Endothelial cell of hepatic sinusoid (primary cell): ENCODE measurements around the gene UPP2.

Source experiments
- in situ Hi-C: cut with HindIII; loops from 2 replicates; pipeline ENCODE4 v1.10.0; 2017; ENCODE audit warnings: low sequenced_read_pairs

Gene UPP2

DNA sequence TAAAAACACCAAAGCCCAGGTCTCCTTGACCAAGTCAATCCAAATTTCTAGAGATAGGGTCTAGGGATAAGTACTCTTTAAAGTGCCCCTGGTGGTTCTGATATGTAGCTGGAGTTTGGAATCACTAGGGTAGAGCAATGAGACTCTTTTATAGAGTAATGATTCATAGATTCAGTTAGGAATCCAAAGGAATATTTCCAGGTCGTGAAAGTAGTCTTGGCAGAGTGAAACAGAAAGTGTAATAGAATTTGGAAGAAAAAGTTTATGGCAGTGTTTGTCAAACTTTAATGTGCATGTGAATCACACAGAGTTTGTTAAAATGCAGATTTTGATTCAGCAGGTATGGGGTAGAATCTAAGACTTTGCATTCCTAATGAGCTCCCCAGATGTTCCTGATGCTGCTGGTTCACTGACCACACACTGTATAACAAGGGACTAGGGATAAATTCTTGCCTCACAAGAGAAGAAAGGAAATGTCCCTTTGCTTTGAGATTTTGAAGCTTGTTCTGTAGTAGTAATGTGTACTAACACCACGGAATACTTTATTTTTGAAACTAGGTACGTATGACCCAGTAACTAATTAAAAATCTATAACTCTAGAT lies 1.8 kb downstream of the UPP2 start:
- in situ Hi-C loops: no loop called here

DNA sequence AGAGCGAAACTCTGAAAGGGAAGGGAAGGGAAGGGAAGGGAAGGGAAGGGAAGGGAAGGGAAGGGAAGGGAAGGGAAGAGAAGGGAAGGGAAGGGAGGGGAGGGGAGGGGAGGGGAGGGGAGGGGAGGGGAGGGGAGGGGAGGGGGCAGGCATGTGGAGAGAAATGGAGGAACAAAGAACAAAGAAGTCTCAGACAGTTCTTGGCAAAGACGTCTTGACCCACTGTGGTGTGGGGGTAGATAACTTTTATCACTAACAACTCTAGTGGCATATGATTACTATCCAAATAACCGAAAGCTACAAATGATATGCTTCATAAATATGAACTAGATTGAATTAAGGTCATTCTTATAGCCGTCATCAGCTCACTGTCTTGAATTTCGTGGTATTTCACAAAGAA lies 3.2 kb downstream of the UPP2 start:
- in situ Hi-C loops: no loop called here

- in situ Hi-C loops: no loop called here
These were observed 11.3 kb downstream of the UPP2 start for GRCh38 chr2:158112992-158113391.

DNA sequence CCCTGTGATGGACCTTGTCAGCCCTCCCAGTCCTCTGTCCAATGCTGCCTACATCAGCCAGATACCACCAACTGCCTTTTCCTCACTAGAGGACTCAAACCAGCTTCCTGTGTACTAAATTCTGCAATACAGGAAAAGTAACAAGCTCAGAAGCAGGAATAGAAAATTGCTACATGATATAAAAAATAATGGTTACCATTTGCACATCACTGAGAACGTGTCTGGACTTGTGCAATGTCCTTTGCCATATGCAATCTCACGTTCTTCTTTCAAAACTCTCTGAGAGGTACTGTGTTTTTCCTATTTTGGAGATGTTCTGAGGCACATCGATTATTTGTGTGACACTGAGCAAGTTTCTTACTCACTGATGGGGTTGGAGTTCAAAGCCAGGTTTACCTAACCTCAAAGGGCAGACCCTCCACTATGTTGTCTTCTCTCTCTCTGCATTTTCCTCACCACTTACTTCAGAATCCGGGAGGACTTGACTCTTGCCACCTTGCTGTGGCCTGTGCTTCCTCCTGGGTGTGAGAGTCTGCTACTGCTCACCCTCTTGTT lies 12.1 kb downstream of the UPP2 start:
- in situ Hi-C loops: no loop called here

GRCh38 chr2:158114516-158114915 lies 12.8 kb downstream of the UPP2 start:
- in situ Hi-C loops: no loop called here

DNA sequence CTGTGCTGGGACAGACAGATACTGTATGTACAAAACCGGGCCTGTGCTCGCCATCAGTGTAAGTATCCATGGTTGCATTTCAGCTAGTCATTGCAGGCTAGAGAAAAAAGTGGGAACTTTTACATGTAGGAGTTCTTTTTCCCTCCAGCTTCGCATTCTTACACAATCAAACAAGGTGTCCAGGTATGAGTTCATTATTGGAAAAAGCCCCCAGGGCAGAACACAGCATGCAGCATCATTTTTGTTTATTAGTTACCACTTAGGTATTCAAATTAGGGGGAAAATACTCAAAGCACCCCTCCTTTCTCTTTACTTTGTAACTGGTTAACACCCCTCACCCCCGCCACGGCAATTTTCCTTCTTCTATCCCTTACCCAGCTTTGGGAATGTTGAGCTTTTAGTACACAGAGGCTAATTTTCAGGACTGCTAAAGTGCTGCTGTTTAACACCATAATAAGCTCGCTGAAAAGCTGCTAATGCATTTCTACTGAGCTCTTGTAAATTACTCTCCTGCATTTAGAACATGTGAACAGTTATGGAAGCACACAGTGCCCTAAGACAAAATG lies 13.6 kb downstream of the UPP2 start:
- in situ Hi-C loops: no loop called here

DNA sequence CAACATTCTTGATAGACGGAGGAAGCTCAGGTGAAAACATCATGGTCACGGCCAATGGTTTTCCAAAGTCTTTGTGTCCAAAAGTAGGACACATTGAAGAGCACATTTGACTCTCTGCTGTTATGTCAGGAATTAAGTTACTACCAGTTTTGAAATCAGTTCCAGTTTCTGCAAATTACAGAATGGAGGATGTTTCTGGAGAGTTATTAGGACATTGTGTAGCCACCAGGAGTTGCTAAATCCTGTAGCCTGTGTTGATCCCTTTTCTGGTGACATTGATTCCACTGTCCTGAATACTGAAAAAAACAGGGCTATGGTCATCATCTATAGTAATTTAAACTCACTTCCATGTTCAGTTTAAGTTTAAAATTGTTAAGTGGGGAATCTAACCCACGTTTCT lies 15.3 kb downstream of the UPP2 start:
- in situ Hi-C loops: no loop called here

DNA sequence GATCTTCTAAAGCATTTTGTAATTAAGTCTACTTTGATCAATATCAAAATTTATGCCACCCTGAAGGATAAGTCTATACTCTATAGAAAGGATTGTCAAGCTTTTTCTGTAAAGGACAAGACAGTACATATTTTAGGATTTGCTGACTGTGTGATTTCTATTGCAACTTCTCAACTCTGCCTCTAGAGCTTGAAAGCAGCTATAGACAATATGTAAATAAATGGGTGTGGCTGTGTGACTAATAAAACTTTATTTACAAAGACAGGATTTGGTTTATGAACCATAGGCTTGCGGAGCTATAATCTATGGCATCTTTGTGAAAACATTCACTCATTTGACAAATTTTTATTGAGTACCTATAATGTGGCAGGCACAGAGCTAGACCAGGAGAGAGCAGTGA lies 18.4 kb downstream of the UPP2 start:
- in situ Hi-C loops: no loop called here

- in situ Hi-C loops: no loop called here
These were observed 19.3 kb downstream of the UPP2 start for GRCh38 chr2:158120664-158121641.

DNA sequence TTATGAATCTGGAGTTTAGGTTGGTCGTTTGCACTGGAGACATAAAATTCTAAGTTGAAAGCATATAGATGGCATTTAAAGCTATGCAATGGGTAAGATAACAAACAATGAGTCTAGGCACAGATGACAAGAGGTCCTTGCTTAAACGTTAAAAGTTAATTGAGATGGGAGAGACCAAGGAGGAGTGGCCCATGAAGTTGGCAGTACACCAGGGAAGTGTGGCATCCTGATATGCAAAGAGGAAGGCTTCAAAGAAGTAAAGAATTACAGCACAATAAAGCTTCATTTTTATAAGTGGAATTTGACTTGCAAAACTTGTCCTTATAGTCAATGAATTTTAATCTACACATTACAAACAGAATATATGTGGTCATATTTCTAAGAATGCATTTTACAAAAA lies 23.2 kb downstream of the UPP2 start:
- in situ Hi-C loops: loop anchor here (5.0 kb wide), 1 partner anchor 52 kb away; no protein-coding TSS in a partner anchor

GRCh38 chr2:158125756-158126498 lies 24.3 kb downstream of the UPP2 start:
- in situ Hi-C loops: loop anchor here (5.0 kb wide), 1 partner anchor 51 kb away; no protein-coding TSS in a partner anchor

- in situ Hi-C loops: loop anchor here (5.0 kb wide), 1 partner anchor 50 kb away; no protein-coding TSS in a partner anchor
These were observed 25.7 kb downstream of the UPP2 start for GRCh38 chr2:158127380-158127804.

GRCh38 chr2:158128168-158128973 lies 26.7 kb downstream of the UPP2 start:
- in situ Hi-C loops: loop anchor here (5.0 kb wide), 1 partner anchor 49 kb away; no protein-coding TSS in a partner anchor

DNA sequence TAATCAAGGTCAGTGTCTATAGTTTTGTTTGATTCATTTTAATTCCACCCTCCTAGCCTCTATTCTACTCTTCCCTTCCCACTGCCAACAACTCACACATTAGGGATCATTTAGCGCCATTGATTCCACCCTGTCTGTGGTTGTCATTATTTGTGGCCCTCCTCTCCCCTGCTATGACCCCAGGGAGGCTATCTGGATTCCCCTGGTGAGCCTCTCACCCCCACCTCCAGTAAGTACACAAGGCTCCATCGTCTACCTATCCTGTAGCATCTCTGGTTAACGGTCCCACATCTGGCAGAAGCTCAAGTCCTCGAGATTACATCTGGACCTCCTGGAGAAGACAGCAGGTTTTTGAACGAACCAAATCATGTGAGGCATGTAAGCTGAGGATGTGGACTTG lies 27.4 kb downstream of the UPP2 start:
- in situ Hi-C loops: loop anchor here (5.0 kb wide), 1 partner anchor 48 kb away; no protein-coding TSS in a partner anchor

DNA sequence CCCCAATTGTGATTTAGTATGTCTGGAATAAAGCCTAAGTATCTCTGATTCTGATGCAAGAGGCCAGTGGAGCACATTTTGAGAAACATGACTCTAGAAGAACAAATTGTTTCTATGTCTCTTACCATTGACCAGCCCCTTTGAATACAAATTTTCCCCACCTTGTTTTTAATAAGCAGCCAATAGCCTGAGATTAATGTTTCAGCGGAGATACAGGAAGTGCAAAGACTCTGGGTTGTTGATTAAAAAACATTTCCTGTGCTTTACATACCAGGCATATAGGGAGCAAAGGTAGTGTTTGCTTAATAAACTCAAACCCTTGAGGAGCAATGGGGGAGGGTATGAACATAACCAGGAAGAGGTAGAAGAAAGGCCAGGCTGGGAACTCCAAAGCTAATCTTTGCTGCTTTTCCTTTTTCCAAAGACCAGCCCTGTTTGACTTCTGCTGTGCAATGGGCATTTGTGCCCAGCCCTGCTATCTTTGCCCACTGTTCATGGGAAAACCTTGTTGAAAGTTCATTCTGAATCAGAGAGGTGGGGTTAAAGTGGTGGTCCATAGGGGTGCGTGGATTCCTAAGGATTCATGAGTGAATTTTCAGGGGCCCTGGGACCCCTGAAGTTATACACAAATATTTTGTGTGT lies 29.3 kb downstream of the UPP2 start:
- in situ Hi-C loops: no loop called here

GRCh38 chr2:158131483-158131912 lies 29.8 kb downstream of the UPP2 start:
- in situ Hi-C loops: no loop called here

DNA sequence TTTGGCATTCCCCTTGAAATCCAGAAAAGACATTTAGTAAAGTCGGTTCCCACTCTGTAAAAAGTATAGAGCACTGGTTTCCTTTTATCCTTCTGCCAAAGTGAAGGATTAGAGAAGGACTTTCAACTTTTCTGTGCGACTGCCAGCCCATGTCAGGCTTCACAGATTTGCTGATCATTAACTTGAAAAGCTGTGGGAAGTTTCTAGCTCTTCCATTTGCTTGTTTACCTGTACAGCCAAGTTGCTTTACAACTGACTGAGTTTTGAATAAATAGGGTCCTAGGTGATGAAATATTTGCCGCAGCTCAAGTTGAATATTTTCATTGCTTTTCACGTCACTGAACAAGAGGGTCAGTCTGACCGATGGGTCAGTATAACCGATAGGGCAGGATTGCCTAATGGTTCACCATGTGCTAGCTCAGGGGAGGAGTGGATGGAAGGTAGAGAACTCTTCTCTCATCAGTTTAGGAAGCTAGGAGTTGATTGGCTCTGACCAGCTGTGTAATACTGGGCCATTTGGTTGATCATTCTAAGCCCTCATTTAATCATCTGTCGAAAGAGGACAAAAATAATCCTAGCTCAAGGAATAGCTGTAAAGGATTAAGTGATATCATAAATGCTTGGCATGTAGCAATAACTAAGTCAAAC lies 30.4 kb downstream of the UPP2 start:
- in situ Hi-C loops: no loop called here

GRCh38 chr2:158134055-158134454 lies 32.4 kb downstream of the UPP2 start:
- in situ Hi-C loops: no loop called here

DNA sequence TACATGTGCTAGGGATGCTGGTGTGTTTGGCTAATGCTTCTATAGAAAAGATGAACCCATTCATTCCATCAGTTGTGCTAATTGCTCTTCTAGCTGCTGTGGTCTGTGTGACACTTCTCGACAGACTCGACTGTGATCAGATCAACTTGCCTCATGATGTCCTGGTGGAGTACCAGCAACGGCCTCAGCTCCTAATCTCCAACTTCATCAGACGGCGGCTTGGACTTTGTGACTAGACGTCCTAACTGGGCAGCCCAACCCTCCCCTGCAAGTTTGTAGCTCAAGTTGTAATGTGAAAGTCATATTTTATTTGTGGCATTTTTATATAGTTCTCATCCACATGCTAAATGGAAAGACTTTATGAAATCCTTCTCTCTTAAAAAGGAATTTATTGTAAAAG lies 33.0 kb downstream of the UPP2 start:
- in situ Hi-C loops: no loop called here
